ENCODE data around the gene WWOX. TPM values are rescaled to one million over a fixed set of nuclear protein-coding genes. Genes with fewer than 3 reads are reported as not detected.

WWOX gene
- total RNA-seq, 1 experiment from 2014 or later, result 15.6 TPM

- Histone ChIP-seq H3K79me1 (ENCODE audit: insufficient read depth, low read depth, low read length, poor library complexity, severe bottlenecking) (no peaks in the 10 kb centered on the region), H2BK5ac (ENCODE audit: insufficient read length, low read length) (no peak overlapping the region), H4K91ac (ENCODE audit: insufficient read length, low read depth, low read length) (no peak overlapping the region), H2AK5ac (ENCODE audit: insufficient read length, low read length) (no peak overlapping the region), H3K79me2 (ENCODE audit: insufficient read depth, low read length) (no peaks in the 10 kb centered on the region), H3K4ac (ENCODE audit: low read depth, low read length) (no peak overlapping the region), H3K23ac (ENCODE audit: insufficient read length, low read depth, low read length) (no peak overlapping the region), H3K4me1 (ENCODE audit: insufficient read depth, low read length) (no peaks in the 10 kb centered on the region), H3K27ac (ENCODE audit: insufficient read length, low read depth, low read length) (no peak overlapping the region), H3T11ph (ENCODE audit: low read length) (no peak overlapping the region), H3K23me2 (ENCODE audit: insufficient read length, low read depth, low read length, poor library complexity, severe bottlenecking) (no peaks in the 10 kb centered on the region), H2BK12ac (ENCODE audit: insufficient read length, low read depth, low read length) (no peak overlapping the region), H3K56ac (ENCODE audit: insufficient read length, low read depth, low read length) (no peak overlapping the region), H2BK120ac (ENCODE audit: low read depth, low read length, poor library complexity, severe bottlenecking) (no peak overlapping the region), H2AFZ (ENCODE audit: low read length) (no peak overlapping the region), H3K9ac (ENCODE audit: extremely low read depth, insufficient read length, low read length) (no peak overlapping the region), H3K18ac (ENCODE audit: insufficient read length, low read depth, low read length) (no peak overlapping the region), H4K20me1 (ENCODE audit: control insufficient read depth, insufficient read depth, insufficient read length) (no peaks in the 10 kb centered on the region), H4K8ac (replicated peaks; ENCODE audit: insufficient read length, low read depth, low read length) (no peak overlapping the region), H4K5ac (ENCODE audit: insufficient read length, low read depth, low read length) (no peak overlapping the region), H3K9me3 (ENCODE audit: control insufficient read depth, low read depth, low read length) (peaks cover 12% of the 10 kb centered on the region), H3K14ac (ENCODE audit: insufficient read depth, low read length) (no peak overlapping the region), H2BK15ac (ENCODE audit: low read depth, low read length) (no peak overlapping the region), H3K4me2 (ENCODE audit: insufficient read depth, insufficient read length, low read length) (no peak overlapping the region), H2BK20ac (ENCODE audit: low read depth, low read length, poor library complexity, severe bottlenecking) (no peak overlapping the region), H3K27me3 (ENCODE audit: insufficient read depth, low read length) (no peaks in the 10 kb centered on the region)
- Mint-ChIP-seq H3K4me1 (peaks cover 0 to 6% of the 10 kb centered on the region in 2 experiments; a peak in 1 of 4 replicates), H3K4me3 (no peak overlapping the region), H3K27ac (no peak overlapping the region), H3K9me3 (peaks cover 16 to 19% of the 10 kb centered on the region in 2 experiments), H3K27me3 (ENCODE audit: low read depth) (no peaks in the 10 kb centered on the region), H3K36me3 (ENCODE audit: insufficient read depth in 1 of 3, low read depth in 3 of 3) (peaks cover 11 to 17% (median 14%) of the 10 kb centered on the region in 3 experiments)
- no peak for TF ChIP-seq CTCF (conservative IDR thresholded peaks at IDR 0.05)
- DNase-seq, result no peak
- no CpG with 5 or more reads among the region's 4 CpGs for WGBS (ENCODE audit: extremely low coverage, insufficient read length, low lambda C conversion rate)
These were observed 297.2 kb downstream of the WWOX start for GRCh38 chr16:78396673-78397072.
